Endometrial microvascular endothelial cells (primary cell): ENCODE measurements around the gene TGFB3. TPM values are rescaled to one million over a fixed set of nuclear protein-coding genes. Genes with fewer than 3 reads are reported as not detected.
"Not testable (repeated sequence)": the region's sequence is repeated elsewhere in the genome, so short reads cannot be mapped to it uniquely, and the experiment has no call there.

Experiments
- in situ Hi-C: cut with HindIII; loops from 2 replicates; pipeline ENCODE4 v1.10.0; 2017; ENCODE audit warnings: low sequenced_read_pairs, low pct_unique_long_range_greater_than_20kb; ENCODE audit errors: inconsistent ontology term
- total RNA-seq: library from RNA; depleted of rRNA; stranded (reverse); fragments of >200 nt; gene quantifications from one replicate; pipeline ENCODE4 v1.2.3, GENCODE V29; 2015; ENCODE audit errors: inconsistent ontology term

TGFB3 gene
- 4.3 TPM for total RNA-seq

GRCh38 chr14:75981426-75982265, at the start of gene TGFB3:
TSS of gene TGFB3 (minus strand) at chr14:75981995. CDS start at chr14:75980893, 1,102 bp downstream.
- in situ Hi-C loops = no loop called here

DNA sequence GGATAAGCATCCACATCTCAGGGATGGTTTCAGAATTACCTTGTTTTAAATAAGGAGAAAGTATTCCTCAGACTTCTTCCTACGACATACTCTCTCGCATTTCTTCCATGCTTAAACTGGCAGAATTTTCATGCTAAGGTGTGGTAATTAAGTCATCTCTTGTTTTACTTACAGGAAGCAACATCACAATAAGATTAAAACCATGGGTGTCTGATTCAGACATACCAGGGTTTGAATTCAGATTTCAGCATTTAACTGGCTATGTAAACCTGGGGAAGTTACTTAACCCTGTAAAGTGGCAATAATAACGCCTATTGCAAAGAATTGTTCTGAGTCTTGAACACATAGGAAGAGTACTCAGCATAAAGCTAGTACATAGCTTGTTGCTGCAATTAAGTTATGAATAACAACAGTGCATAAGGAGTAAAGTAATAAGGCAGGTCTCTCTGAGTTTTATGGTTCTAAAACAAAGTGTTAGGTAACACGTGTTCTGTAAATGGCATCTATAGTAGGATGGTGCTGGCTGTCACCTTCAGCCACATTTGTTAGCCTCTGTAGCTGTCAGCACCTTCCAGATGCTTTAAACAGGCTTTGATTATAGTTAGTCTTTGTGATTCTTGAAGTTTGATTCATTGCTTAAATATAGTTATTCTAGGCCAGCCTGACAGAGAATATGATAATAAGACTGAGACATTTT, 42.6 kb upstream of the TGFB3 start:
- in situ Hi-C loops = no loop called here

- in situ Hi-C loops = no loop called here
Observed at GRCh38 chr14:76023757-76024156, 42.0 kb upstream of the TGFB3 start.

DNA sequence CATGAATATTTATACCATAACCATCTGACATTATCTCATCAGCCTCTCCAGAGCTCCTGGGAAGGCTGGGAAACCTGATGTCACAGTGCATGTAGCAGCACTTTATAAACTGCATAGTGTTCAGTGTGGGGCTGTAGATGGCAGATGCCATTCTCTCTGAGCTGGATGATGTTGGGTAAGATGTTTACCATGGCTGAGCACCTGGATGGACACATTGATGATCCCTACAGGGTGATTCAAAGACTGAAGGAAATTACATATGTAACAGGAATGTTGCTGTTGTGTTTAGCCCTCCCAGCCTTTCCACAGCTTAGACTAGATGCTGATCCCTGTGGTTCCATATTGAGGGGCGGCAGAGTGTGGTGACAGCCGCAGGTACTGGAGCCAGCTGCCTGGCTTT, 41.2 kb upstream of the TGFB3 start:
- in situ Hi-C loops = no loop called here

GRCh38 chr14:76019676-76020075, 37.9 kb upstream of the TGFB3 start:
- in situ Hi-C loops = no loop called here

DNA sequence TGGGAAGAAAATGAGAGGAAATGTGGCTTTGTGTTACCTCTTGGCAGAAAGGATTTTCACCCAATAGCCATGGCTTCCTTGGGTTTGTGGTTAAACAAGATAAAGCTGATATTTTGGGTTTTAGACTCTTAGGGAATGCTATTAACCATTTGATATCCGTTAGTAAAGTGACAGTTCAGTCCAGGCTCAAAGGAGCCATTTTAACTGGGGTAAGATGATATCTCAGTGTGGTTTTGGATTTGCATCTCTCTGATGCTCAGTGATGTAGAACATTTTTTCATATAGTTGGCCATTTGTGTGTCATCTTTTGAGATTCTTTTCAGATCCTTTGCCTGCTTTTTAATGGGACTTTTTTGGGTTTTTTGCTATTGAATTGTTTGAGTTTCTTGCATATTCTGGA, 33.9 kb upstream of the TGFB3 start:
- in situ Hi-C loops = no loop called here

GRCh38 chr14:76015191-76015590, 33.4 kb upstream of the TGFB3 start:
- in situ Hi-C loops = no loop called here

DNA sequence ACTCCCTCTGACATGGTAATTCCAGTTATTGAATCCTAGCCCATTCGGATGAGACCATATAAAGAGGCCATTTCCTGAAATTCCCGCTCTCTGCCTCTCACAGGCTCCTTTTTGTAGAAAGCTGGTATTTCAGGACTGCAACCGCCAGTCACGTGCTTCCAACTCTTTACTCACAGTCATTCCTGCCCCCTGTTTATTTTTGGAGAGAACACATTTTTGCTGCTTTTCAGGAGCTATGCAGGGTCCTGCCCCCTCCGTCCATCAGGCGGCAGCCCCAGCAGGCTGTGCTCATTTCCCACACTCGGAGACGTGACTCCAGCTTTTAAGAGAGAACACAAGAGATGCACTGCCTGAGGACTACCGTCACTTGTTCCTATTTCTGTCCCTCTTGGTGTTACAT, 30.6 kb upstream of the TGFB3 start:
- in situ Hi-C loops = no loop called here

DNA sequence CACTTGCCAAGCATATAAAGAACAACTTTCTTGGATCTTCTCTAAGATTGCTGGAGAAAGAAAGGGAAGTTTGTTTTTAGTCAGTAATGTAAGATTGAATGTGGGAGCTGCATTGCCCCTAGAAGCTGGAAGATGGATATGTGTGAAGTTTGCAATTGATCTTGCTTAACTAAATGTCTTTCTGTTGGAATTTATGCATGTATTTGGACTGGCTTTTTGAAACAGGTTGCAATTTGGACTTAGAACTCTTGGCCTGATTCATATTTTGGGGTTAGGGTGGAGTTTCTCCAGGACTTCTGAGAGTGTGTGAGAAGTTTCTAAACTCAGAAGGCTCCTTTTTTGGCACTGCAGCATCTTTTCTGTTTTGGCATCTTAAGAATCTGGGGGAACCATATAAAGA, 30.1 kb upstream of the TGFB3 start:
- in situ Hi-C loops = no loop called here

- in situ Hi-C loops = not testable (repeated sequence)
Observed at GRCh38 chr14:76009627-76010026, 27.8 kb upstream of the TGFB3 start.

GRCh38 chr14:76007852-76008251, 26.1 kb upstream of the TGFB3 start:
- in situ Hi-C loops = no loop called here

GRCh38 chr14:76007379-76007778, 25.6 kb upstream of the TGFB3 start:
- in situ Hi-C loops = no loop called here

DNA sequence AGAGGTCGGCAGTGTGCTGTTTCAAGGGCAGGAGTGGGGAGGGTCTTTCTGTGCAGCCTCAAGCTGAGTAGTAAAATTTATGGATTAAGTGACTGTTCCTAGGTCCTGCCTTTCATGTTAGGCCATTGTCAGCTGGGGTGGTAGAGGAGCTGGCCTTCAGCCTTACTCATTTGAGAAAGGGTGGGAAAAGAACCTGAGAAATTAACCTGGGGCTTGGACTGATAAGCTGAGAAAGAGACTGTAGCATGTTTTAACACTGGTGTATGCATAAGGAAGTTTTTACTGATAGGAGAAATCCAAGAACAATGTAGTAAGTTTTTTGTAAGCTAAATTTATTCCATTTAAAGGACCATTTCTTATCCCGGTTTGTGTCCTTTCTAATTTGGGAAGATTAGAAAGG, 24.5 kb upstream of the TGFB3 start:
- in situ Hi-C loops = no loop called here

DNA sequence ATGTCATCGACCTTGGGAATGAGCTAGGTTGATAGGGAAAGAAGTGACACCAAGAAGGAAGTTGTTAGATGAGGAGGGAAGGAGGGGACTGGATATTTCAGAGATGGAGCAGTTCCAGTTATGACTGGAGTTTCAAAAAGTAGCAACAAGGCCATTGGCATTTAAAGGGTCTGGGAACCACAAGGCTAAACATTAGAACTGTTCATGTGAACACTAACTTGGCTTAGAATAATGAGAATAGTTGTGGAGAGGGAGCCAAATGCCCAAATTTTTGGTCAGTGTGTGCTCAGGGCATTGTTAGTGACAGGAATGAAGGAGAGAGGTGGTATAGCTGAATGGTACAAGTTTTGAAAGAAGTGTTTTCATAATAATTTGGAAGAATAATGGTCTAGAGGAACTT, 20.6 kb upstream of the TGFB3 start:
- in situ Hi-C loops = no loop called here

- in situ Hi-C loops = no loop called here
Observed at GRCh38 chr14:75999511-76000190, 17.9 kb upstream of the TGFB3 start.

DNA sequence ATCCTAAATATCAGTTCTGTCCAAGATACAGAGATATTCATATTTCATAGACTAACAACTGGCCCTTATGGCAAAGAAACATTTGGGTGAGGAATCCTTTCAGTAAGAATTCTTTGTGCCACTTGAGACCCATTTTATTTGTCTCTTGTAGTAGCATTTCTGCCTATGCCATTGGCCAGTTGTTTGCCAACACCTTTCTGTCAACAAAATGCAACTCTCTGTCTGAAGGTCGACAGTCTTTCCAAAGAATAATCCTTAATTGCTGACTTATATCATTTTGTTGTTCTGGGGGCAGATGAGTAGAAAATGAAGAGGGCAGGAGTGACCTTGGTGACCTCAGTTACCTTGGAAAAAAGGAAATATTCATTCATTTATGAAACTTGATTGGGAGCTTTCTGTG, 14.7 kb upstream of the TGFB3 start:
- in situ Hi-C loops = no loop called here

DNA sequence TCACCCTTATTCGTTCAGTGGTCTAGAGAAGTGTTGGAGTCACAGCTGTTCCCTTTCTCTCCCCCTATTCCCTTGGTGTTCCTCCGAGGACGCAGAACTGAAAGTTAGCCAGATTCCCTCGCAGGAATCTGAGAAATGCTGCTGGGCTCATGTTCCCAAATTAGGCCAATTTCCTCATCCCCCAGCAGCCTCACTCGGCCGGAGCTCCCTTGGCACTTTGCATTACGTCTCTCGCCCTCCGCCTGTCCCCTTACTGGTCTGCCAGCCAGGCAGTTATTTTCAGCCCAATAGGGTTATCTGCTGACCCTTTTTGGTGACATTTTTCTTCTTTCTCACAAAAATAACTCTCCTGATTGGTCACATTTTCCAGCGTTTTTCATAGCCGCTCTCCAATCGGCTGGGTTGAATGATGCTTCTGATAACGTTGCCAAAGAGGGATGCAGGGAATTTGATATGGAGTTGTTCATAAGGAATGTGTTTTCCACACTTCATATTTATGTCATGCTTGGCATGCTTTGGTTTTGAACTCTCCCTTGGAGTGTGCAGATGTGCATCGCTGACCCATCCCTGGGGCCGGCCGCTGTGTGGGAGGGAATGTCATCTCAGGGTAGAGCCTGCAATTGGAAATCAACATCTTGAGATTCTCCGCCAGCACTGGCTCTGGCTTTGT, 13.7 kb upstream of the TGFB3 start:
- in situ Hi-C loops = no loop called here

GRCh38 chr14:75993567-75994041, 11.8 kb upstream of the TGFB3 start:
- in situ Hi-C loops = no loop called here

DNA sequence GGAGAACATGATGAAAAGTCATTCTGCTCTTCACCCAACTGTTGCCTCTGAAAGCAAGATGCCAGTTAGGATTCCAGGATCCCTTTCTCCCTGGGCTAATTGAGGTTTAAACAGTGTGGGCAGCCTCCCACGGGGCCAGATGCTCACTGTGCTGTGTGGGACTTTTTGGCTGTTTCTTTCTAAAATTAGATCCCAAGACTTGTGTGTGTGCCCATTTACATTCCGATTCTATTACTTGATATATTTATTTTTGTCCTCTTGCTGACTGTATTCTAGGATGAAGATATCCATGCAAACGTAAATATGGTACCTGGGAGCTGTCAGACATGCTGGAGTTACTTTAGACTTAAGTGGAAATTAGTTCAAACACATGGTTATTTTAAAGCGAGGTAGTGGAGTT, 10.0 kb upstream of the TGFB3 start:
- in situ Hi-C loops = no loop called here
